H9 (cell line): ENCODE results near the gene UBALD1. TPM values are rescaled to one million over a fixed set of nuclear protein-coding genes. Genes with fewer than 3 reads are reported as not detected.

Source experiments
- DNase-seq: peaks from one replicate; pipeline ENCODE4 v3.0.0-alpha.2; 2017
- H2AFZ ChIP-seq: one replicate; pipeline ENCODE4 v1.6.1; 2013; ENCODE audit warnings: mild to moderate bottlenecking, low read length, control low read depth, moderate library complexity
- H2AK5ac ChIP-seq: 2 replicates; pipeline ENCODE4 v1.6.1; 2013; ENCODE audit warnings: low read length, control low read depth, mixed read lengths; ENCODE audit not compliant: insufficient read length
- H2BK120ac ChIP-seq: one replicate; pipeline ENCODE4 v1.6.1; 2013; ENCODE audit warnings: low read depth, mild to moderate bottlenecking, low read length, control low read depth, inconsistent platforms; ENCODE audit not compliant: poor library complexity, severe bottlenecking
- H2BK12ac ChIP-seq: 2 replicates; pipeline ENCODE4 v1.6.1; 2013; ENCODE audit warnings: low read length, control low read depth, mixed read lengths, low read depth; ENCODE audit not compliant: insufficient read length
- H2BK15ac ChIP-seq: 2 replicates; pipeline ENCODE4 v1.6.1; 2013; ENCODE audit warnings: low read depth, low read length, control low read depth
- H2BK20ac ChIP-seq: one replicate; pipeline ENCODE4 v1.6.1; 2013; ENCODE audit warnings: low read depth, mild to moderate bottlenecking, low read length, control low read depth, inconsistent platforms; ENCODE audit not compliant: poor library complexity, severe bottlenecking
- H2BK5ac ChIP-seq: 2 replicates; pipeline ENCODE4 v1.6.1; 2013; ENCODE audit warnings: low read length, control low read depth, mixed read lengths; ENCODE audit not compliant: insufficient read length
- H3K14ac ChIP-seq: 2 replicates; pipeline ENCODE4 v1.6.1; 2013; ENCODE audit warnings: low read length, control low read depth; ENCODE audit not compliant: insufficient read depth
- H3K18ac ChIP-seq: 2 replicates; pipeline ENCODE4 v1.6.1; 2013; ENCODE audit warnings: low read depth, mild to moderate bottlenecking, mixed read lengths, low read length, control low read depth; ENCODE audit not compliant: insufficient read length
- H3K23ac ChIP-seq: 2 replicates; pipeline ENCODE4 v1.6.1; 2013; ENCODE audit warnings: low read length, control low read depth, mixed read lengths, low read depth; ENCODE audit not compliant: insufficient read length
- H3K23me2 ChIP-seq: 2 replicates; pipeline ENCODE4 v1.6.1; 2013; ENCODE audit warnings: low read depth, mild to moderate bottlenecking, mixed read lengths, low read length, control low read depth; ENCODE audit not compliant: insufficient read length, poor library complexity, severe bottlenecking
- H3K27ac ChIP-seq: 2 replicates; pipeline ENCODE4 v1.5.1; 2013; ENCODE audit warnings: low read length, control low read depth, mixed read lengths, low read depth; ENCODE audit not compliant: insufficient read length
- H3K27me3 ChIP-seq: 2 replicates; pipeline ENCODE4 v1.6.1; 2013; ENCODE audit warnings: low read length, control low read depth, inconsistent platforms; ENCODE audit not compliant: insufficient read depth
- H3K4ac ChIP-seq: 2 replicates; pipeline ENCODE4 v1.6.1; 2013; ENCODE audit warnings: low read depth, mild to moderate bottlenecking, control low read depth, inconsistent platforms, low read length, moderate library complexity
- H3K4me1 ChIP-seq: 2 replicates; pipeline ENCODE4 v1.6.1; 2013; ENCODE audit warnings: low read length, control low read depth, inconsistent platforms; ENCODE audit not compliant: insufficient read depth
- H3K4me2 ChIP-seq: 2 replicates; pipeline ENCODE4 v1.6.1; 2013; ENCODE audit warnings: low read length, control low read depth, mixed read lengths; ENCODE audit not compliant: insufficient read length, insufficient read depth
- H3K56ac ChIP-seq: 2 replicates; pipeline ENCODE4 v1.6.1; 2013; ENCODE audit warnings: low read depth, mild to moderate bottlenecking, mixed read lengths, low read length, control low read depth; ENCODE audit not compliant: insufficient read length
- H3K79me1 ChIP-seq: 2 replicates; pipeline ENCODE4 v1.6.1; 2013; ENCODE audit warnings: low read depth, mild to moderate bottlenecking, moderate library complexity, low read length, control low read depth, inconsistent platforms; ENCODE audit not compliant: insufficient read depth, poor library complexity, severe bottlenecking
- H3K79me2 ChIP-seq: 2 replicates; pipeline ENCODE4 v1.6.1; 2013; ENCODE audit warnings: low read length, control low read depth, inconsistent platforms; ENCODE audit not compliant: insufficient read depth
- H3K9ac ChIP-seq: 2 replicates; pipeline ENCODE4 v1.6.1; 2013; ENCODE audit warnings: low read length, control low read depth, mixed read lengths; ENCODE audit not compliant: insufficient read length; ENCODE audit errors: extremely low read depth
- H3K9me3 ChIP-seq: one replicate; pipeline ENCODE4 v1.6.1; 2013; ENCODE audit warnings: low read depth, low read length, inconsistent platforms; ENCODE audit not compliant: control insufficient read depth
- H3T11ph ChIP-seq: one replicate; pipeline ENCODE4 v1.6.1; 2013; ENCODE audit warnings: mild to moderate bottlenecking, low read length, control low read depth, inconsistent platforms
- H4K20me1 ChIP-seq: one replicate; pipeline ENCODE4 v1.6.1; 2013; ENCODE audit not compliant: control insufficient read depth, insufficient read length, insufficient read depth
- H4K5ac ChIP-seq: 2 replicates; pipeline ENCODE4 v1.6.1; 2013; ENCODE audit warnings: low read depth, mild to moderate bottlenecking, mixed read lengths, low read length, control low read depth; ENCODE audit not compliant: insufficient read length
- H4K8ac ChIP-seq: replicated peaks from 2 replicates; pipeline ENCODE4 v1.6.1; 2013; ENCODE audit warnings: low read length, control low read depth, mixed read lengths, low read depth; ENCODE audit not compliant: insufficient read length
- H4K91ac ChIP-seq: 2 replicates; pipeline ENCODE4 v1.6.1; 2013; ENCODE audit warnings: low read depth, mild to moderate bottlenecking, moderate library complexity, mixed read lengths, low read length, control low read depth; ENCODE audit not compliant: insufficient read length
- H3K27ac Mint-ChIP-seq, 3 experiments: 2 replicates in 2 of 3; 3 replicates in 1 of 3; pipeline ENCODE4 v1.8.0; 2020 to 2021; ENCODE audit warnings: mixed read lengths in 3 of 3, mild to moderate bottlenecking in 1 of 3, moderate library complexity in 1 of 3
- H3K27me3 Mint-ChIP-seq: 2 replicates; pipeline ENCODE4 v1.8.0; 2021; ENCODE audit warnings: low read depth, mild to moderate bottlenecking, moderate library complexity, mixed read lengths
- H3K36me3 Mint-ChIP-seq, 3 experiments: 2 replicates in 2 of 3; 3 replicates in 1 of 3; pipeline ENCODE4 v1.8.0; 2020 to 2021; ENCODE audit warnings: low read depth in 3 of 3, mixed read lengths in 3 of 3; ENCODE audit not compliant: insufficient read depth in 1 of 3
- H3K4me1 Mint-ChIP-seq, 2 experiments: 2 replicates each; pipeline ENCODE4 v1.8.0; 2020; ENCODE audit warnings: mixed read lengths in 2 of 2
- H3K4me3 Mint-ChIP-seq, 2 experiments: 2 replicates in 1 of 2; 3 replicates in 1 of 2; pipeline ENCODE4 v1.8.0; 2020 to 2021; ENCODE audit warnings: mild to moderate bottlenecking in 2 of 2, mixed read lengths in 2 of 2, moderate library complexity in 1 of 2
- H3K9me3 Mint-ChIP-seq, 2 experiments: 2 replicates in 1 of 2; 3 replicates in 1 of 2; pipeline ENCODE4 v1.8.0; 2020; ENCODE audit warnings: mild to moderate bottlenecking in 2 of 2, mixed read lengths in 2 of 2, moderate library complexity in 1 of 2
- CTCF ChIP-seq: fragments of 200-600 bp; sonication (generic); conservative IDR thresholded peaks from 3 replicates; pipeline ENCODE4 v1.8.0; 2021; ENCODE audit warnings: antibody characterized with exemption, mild to moderate bottlenecking
- WGBS: extraction: QIAGEN DNeasy Blood & Tissue Kit; methylation state at CpG from one replicate; pipeline ENCODE4 v1.1.7; 2013; ENCODE audit warnings: missing lambda C conversion rate, low lambda C conversion rate, mixed read lengths; ENCODE audit not compliant: insufficient read length; ENCODE audit errors: extremely low coverage; 5-methylcytosine and 5-hydroxymethylcytosine counted together
- total RNA-seq: library from RNA; stranded (reverse); gene quantifications from 2 replicates; pipeline ENCODE4 v1.2.1, GENCODE V29; 2021

UBALD1 gene
- total RNA-seq, 1 experiment from 2014 or later, result 80.9 TPM

- Histone ChIP-seq H4K8ac (no peak overlapping the region), H3K9ac (no peak overlapping the region), H3K56ac (no peak overlapping the region), H2AFZ (no peak overlapping the region), H2AK5ac (no peak overlapping the region), H3K4ac (no peak overlapping the region), H3K79me1 (peaks cover 7% of the 10 kb centered on the region), H2BK5ac (no peak overlapping the region), H2BK12ac (no peak overlapping the region), H2BK15ac (no peak overlapping the region), H3K23me2 (no peaks in the 10 kb centered on the region), H4K91ac (no peak overlapping the region), H2BK120ac (no peak overlapping the region), H3K27ac (no peak overlapping the region), H3K18ac (no peak overlapping the region), H3T11ph (no peak overlapping the region), H3K23ac (no peak overlapping the region), H3K4me1 (no peaks in the 10 kb centered on the region), H3K14ac (no peak overlapping the region; the same call in 1 of the 2 replicates), H4K20me1 (no peaks in the 10 kb centered on the region), H2BK20ac (no peak overlapping the region), H3K27me3 (no peaks in the 10 kb centered on the region), H3K79me2 (peaks cover 13% of the 10 kb centered on the region; the same call in 1 of the 2 replicates), H3K4me2 (no peak overlapping the region), H3K9me3 (no peaks in the 10 kb centered on the region), H4K5ac (no peak overlapping the region)
- Mint-ChIP-seq H3K9me3 (no peaks in the 10 kb centered on the region), H3K27me3 (no peaks in the 10 kb centered on the region), H3K4me3 (peak overlapping the region in 1 of 2 experiments; percentile 23; a peak in 1 of 5 replicates), H3K4me1 (peaks cover 6 to 10% of the 10 kb centered on the region in 2 experiments), H3K27ac (0 out of 7 replicates have a peak overlapping the region, but pooled peaks of 1 of the 3 experiments have one; percentile 66), H3K36me3 (peaks cover 0 to 25% (median 6%) of the 10 kb centered on the region in 3 experiments; a peak in 4 of 7 replicates)
- DNase-seq, result no peak
- no CpG with 5 or more reads among the region's 22 CpGs for WGBS
- TF ChIP-seq CTCF, result no peak
These were observed 6.6 kb downstream of the UBALD1 start for GRCh38 chr16:4607841-4608703.
